GM19467 (cell line): ENCODE results near the gene CRX.
"Not testable (repeated sequence)": the region's sequence is repeated elsewhere in the genome, so short reads cannot be mapped to it uniquely, and the experiment has no call there.

ENCODE experiments used
- ATAC-seq: cut with Tn5 transposase; IDR thresholded peaks from one replicate; pipeline ENCODE4 v1.9.1; 2021; ENCODE audit warnings: mild to moderate bottlenecking, moderate library complexity; ENCODE audit not compliant: unreplicated experiment

The CRX gene

DNA sequence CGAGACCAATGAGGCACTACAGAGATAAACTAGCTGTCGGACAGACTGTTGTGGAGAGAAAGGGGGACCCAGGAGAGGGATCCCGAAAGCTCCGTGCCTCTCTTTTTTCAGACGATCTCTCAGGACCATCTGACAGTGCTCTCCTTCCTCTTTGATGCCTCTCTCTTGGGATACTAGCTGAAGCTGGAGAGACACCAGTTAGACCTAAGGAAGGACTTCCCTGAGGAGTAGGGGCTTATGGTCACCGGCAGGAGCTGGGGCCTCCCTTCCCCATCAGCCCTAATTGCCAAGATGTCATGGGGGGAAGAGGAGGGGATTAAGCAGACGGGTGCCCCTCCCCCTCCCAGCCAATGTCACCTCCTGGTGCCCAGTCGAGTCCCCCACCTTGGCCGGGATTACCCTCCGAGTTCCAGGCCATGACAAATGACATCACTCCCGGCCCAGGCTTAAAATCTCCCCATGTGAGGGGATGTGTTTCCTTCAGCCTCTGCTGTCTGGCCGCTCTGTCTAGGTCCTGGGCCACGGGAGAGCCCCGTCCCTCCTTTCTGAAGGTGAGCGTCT lies at the start of gene CRX:
CRX (plus strand) TSS at position 478 of the 561 bp plus-strand sequence. CDS start 12,507 bp downstream, outside the sequence.
- ATAC-seq, result no peak

DNA sequence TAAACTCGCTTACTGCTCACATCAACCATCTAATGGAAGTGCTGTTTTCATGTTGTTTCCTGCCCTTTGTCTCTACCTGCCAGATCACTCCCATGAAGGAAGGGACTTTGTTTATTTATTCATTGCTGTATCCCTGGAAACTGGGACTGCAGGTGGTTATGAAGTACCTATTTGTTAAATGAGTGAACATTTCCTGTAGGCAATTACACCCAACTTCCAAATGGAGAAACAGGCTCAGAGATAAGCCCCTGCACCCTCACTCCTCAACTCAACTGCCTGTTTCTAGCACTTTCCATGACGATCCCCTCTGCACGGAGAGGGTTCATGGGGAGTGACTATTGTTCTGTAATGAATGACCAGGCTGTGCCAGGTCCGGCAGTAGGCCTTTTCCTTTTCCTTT lies 45.2 kb upstream of the CRX start:
- ATAC-seq, result no peak

DNA sequence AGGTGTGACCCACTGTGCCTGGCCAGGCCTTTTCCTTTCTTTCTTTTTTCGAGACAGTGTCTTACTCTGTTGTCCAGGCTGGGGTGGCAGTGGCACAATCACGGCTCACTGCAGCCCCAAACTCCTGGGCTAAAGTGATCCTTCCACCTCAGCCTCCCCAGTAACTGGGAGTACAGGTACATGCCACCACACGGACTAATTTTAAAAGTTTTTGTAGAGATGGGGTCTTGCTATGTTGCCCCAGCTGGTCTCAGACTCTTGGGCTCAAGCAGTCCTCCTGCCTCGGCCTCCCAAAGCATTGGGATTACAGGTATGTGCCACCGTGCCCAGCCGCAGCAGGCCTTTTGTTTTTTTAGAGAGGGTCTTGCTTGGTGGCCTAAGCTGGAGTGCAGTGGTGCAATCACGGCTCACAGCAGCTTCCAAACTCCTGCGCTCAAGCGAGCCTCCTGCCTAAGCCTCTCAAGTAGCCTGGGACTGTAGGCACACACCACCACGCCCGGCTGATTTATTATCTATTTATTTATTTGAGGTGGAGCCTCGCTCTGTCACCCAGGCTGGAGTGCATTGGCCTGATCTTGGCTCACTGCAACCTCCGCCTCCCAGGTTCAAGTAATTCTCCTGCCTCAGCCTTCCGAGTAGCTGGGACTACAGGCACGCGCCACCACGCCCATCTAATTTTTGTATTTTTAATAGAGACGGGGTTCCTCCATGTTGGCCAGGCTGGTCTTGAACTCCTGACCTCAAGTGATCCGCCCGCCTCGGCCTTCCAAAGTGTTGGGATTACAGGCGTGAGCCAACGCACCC lies 44.3 kb upstream of the CRX start:
- not testable (repeated sequence) for ATAC-seq

DNA sequence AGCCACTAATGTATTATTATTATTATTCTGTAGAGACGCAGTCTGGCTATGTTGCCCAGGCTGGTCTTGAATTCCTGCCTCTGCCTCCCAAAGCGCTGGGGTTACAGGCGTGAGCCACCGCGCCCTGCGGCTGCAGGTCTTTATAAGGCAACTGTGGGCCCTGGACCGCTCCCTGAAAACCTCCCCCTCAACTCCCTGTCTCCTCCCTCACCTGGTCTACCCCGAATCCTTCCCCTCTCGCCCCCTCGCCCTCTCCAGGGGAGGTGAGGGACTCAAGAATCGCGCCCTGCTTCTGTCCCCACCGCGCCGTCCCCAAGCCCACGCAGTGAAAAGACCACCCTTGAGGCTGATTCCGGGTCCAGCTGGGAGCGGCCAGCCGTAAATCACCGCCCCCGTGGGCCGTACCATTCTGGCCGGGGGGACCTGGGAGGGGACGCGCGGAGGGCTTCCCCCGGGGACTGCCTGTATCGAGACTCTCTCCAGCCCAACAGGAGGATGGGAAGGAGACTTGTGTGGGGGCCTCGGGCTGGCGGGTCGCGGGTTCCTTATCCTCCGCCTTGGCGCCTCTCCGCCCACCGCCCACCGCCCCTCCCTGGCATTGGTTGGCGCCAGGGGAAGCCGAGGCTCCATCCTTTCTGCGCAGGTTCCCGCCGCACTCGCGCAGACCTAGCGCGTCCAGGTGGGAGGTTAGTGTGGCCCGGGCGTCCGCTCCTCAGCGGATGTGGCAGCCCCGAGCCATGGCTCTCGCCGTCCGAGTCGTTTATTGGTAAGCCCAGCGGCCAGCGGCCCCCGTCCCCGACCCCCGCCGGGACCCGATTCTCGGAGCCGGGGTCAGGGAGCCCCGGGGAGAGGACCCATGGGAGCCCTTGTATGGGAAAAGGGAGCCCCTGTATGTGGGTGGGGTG lies 43.4 kb upstream of the CRX start, which contains the start of gene SELENOW:
SELENOW (plus strand) TSS at position 655 of the 905 bp plus-strand sequence; CDS start at position 738, 83 bp downstream.
- ATAC-seq, result peak; percentile 66

DNA sequence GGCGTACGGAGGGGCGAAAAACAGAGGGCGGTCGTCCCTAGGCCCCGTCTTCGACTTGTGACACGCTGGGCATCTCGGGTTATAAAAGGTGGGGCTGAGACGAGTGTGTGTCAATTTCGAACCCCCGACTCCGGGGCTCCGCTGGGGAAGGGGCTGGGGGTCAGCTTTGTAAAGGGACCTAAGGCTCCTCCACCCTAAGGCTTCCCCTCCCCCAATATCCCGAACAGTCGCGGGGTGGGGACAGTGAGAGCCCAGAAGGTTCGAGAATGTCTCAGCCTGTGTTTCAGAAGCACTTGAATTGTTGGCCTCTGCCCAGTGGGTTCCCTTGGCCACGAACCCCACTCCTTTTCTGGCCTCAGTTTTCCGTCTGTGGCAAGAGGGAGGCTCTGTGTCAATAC lies 42.8 kb upstream of the CRX start:
- no peak for ATAC-seq

DNA sequence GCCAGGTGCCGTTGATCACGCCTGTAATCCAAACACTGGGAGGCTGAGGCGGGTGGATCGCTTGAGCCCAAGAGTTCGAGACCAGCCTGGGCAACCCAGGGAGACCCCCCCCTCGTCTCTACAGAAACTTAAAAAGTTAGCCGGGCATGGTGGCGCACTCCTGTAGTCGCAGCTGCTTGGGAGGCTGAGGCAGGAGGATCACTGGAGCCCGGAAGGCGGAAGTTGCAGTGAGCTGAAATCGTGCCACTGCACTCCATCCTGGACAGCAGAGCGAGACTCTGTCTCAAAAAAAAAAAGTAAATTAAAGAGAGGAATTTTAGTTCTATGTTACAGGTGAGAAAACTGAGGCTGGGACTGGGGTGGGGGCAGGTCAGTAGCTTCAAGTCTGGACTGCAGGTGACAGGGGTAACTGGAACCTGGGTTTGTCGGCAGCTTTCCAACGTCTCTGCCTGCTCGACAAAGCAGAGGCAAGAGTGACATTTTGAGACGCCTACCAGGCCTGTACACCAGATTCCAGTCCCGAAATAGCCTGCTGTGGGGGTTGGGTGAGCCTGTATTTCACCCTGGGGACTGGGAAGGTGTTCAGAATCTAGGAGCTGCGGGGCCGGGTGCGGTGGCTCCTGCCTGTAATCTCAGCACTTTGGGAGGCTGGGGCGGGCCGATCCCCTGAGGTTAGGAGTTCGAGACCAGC lies 42.1 kb upstream of the CRX start:
- no peak for ATAC-seq

DNA sequence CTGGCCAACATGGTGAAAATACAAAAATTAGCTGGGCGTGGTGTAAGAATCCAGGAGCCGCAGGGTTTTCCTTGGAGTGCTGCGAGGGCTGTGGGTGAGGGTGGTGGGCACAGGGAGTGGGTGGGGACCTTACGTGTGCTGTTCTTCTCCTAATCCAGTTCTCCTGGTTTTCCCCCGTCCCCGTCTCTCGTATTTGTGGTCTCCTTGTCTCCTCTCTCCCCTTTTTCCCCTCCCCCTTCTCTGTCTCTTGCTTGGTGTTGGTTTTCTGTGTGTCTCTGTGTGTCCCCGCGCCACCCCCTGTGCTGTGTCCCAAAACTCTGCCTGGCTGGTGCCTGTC lies 41.6 kb upstream of the CRX start:
- ATAC-seq, result no peak

DNA sequence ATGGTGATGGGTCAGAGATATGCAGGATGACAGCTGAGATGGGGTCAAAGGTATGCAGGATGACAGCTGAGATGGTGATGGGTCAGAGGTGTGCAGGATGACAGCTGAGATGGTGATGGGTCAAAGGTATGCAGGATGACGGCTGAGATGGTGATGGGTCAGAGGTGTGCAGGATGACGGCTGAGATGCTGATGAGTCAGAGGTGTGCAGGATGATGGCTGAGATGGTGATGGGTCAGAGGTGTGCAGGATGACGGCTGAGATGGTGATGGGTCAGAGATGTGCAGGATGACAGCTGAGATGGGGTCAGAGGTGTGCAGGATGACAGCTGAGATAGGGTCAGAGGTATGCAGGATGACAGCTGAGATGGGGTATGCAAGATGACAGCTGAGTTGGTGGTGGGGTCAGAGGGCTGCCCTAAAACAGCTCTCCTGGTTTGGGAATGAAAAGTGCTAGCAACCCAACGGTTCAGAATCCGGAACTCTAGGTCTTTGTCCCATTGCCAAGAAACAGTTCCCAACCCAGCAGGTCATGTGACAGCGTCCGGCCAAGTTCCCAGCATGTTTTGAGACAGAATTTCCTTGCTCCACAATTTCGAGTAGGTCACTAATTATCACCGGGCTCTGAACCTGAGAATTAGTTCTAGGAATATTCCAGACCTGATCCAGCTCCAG lies 40.0 kb upstream of the CRX start:
- no peak for ATAC-seq

DNA sequence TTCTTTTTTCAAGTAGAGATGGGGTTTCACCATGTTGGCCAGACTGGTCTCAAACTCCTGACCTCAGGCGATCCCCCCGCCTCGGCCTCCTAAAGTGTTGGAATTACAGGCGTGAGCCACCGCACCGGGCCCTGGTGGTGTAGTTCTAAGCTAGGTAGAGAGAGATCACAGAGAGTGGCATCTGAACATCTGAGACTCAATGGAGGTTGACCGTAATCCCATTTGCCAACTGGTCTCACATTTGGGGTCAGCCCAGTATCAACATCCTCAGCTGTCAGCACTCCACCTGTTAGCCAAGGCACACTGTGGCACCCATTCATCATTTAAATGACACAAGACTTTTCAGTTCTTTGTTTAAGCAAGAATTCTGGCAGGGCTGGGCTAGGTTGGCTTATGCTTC lies 35.2 kb upstream of the CRX start:
- no peak for ATAC-seq

DNA sequence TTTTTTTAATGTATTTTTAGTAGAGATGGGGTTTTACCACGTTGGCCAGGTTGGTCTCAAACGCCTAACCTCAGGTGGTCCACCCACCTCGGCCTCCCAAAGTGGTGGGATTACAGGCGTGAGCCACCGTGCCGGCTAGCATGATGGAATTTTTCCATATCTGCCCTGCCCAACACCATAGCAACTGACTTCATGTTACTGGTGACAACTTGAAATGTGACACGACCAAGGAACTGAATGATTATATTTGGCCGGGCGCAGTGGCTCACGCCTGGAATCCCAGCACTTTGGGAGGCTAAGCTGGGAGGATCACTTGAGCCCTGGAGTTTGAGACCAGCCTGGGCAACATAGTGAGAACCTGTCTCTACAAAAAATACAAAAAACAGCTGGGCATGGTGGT lies 34.4 kb upstream of the CRX start:
- not testable (repeated sequence) for ATAC-seq

DNA sequence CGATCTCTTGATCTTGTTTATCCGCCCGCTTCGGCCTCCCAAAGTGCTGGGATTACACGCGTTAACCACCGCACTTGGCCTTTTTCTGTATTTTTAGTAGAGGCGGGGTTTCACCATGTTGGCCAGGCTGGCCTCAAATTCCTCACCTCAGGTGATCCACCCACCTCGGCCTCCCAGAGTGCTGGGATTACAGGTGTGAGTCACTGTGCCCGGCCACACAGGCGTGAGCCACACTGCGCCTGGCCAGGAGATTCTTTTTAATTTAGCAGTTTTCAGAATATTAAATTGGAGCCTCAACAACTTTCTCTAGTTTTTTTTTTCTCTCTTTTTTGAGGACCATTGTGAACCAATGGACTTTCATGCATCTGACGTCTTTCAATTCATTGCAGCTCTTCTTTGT lies 31.9 kb upstream of the CRX start:
- not testable (repeated sequence) for ATAC-seq

DNA sequence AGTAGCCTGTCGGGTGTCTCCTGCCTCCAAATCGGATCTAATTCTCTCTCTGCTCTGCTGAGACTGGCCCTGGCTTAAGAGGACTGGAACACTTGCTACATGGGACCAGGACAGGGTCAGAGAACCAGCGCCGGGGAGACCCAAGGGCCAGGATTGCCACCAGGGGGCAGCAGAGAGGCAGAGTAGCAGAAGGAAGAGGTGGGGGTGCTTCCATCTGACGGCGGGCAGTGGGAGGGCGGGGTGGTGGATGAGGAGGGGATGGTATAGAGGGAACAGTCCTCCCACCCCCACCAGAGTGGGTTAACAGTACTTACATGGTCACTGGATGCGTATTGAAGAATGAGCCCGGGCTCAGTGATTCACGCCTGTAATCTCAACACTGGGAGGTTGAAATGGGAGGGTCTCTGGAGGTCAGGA lies 31.3 kb upstream of the CRX start:
- ATAC-seq, result no peak

DNA sequence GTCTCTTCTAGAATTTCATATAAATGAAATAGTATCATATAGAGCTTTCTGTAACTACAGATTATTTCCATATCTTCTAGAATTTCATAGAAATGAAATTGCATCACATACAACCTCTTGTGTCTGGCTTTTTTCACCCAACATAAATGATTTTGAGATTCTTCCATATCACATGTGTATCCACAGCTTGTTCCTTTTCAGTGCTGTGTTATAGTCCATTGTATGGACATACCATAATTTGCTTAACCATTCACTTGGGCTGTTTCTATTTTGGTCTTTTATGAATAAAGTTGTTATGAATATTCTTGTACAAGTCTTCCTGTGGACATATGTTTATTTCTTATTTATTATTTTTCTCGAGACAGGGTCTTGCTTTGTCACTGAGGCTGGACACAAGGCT lies 29.1 kb upstream of the CRX start:
- ATAC-seq, result no peak

DNA sequence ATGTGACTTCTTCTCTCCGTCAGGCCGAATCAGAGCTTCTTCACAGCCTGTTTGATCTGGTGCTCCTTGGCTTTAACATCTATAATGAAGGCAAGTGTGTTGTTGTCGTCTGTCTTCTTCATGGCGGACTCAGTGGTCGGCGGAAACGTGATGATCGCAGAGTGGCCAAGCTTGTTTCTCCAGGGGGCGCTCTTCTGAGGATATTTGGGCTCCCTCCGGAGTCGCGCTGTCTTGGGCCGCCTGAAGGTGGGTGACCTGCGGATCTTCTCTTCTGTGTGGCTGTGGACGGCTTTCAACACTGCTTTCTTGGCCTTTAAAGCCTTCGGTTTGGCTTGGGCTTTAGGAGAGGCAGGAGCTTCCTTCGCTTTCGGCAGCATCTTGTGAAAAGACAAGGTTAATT lies 27.2 kb upstream of the CRX start:
- no peak for ATAC-seq

DNA sequence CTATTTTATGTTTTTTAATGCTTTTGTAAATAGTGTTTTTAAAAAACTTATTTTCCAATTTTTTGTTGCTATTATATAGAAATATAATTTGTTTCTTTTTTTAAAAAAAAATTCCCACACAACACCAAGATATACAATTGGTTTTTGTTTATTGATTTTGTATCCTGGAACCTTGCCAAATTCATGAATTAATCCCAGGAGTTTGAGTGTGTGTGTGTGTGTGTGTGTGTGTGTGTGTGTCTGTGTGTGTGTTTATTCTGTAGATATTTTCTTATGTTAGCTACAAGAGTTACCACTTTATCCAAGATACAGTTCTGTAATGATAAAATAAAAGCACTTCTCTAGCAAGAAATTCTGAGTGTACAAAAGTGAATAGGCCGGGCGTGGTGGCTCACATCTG lies 25.0 kb upstream of the CRX start:
- ATAC-seq, result no peak

DNA sequence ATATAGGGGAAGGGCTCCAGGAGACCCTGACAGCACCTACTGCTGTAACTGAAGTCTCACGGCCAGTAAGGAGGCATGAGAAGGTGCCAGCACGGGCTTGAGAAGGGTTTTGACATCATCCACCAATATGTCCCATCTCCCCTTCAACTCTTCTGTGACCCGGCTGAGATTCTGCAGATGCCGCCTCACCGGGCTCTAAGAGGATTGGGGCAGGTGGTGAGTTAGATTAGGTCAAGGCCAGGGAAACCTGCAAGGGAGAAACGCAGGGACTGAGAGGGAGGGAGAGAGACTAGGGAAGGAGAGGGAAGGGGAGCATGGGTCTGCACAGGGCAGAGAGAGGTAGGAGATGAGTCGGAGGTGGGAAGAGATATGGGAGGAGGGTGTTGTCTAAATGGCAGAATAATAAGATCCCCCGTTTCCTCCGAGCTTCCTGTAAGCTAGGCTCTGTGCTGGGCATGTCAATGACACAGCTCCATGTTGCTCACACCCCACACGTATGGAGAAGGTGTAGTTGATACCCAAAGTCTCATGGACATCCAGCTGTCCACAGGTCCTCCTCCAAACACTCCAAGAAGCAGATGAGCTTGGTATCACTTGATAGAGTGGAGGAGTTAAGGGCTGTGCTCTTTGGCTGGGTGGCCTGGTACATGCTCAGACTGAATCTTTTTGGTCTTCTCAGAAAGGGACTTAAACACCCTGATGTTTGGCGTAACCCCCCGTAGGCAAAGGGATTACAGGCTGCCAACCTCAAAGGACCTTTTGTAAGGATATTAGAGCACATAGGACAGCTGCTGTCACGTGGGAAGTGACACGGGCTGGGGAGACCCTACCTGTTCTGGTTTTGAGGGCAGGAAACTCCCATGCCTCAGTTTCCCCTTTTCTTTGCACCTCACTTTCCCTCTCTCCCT lies 23.5 kb upstream of the CRX start:
- no peak for ATAC-seq

DNA sequence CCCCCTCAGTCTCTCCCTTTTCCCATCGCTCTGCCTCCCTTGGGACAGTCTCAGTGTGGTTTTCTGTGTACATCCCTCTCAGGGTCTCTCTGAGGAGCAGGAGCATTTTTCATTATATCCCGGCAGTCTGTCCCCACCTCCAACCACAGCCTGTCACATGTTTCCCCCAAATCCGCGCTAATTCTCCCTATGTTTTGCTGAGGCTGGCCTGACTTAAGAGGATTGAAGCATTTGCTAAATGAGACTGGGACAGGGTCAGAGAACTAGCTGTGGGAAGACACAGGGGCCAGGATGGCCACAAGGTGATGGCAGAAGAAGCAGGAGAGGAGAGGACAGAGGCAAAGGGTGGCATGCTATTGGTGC lies 22.9 kb upstream of the CRX start:
- ATAC-seq, result no peak

DNA sequence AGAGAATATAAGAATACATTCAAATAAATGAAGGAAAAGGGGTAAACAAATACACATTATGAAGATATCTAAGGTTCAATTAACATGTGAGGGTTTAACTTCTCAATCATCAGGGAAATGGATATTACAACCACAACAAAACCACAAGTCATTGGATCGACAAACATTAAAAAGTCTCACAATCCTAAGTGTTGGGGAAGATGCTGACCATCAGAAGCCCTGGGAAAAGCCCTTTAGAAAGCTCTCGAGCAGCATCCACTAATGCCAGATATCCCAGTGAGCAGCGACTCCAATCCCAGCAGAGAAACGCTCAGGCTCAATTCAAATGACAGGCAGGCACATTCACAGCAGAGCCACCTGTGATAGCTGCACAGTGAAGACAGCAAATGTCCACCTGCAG lies 20.5 kb upstream of the CRX start:
- ATAC-seq, result no peak

DNA sequence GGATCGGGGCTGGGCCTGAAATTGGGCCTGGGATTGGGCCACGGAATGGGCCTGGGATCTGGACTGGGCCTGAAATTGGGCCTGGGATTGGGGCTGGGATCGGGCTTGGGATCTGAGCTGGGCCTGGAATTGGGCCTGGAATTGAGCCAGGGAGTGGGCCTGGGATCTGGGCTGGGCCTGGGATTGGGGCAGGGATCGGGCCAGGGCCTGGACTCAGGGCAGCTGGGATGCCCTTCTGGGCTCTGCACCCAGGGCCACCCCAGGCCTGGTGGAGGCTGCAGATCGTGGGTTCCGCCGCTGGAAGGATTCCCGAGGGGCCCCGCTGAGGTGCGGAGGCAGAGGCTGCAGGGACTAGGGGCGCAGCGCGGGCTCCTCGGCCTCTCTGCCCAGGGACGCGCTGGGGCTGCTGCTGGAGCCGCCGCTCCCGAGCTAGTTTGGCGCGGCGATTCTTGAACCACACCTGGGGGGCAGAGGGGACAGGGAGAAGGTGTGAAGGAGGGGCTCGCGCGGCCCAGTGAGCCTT lies 19.2 kb upstream of the CRX start:
- ATAC-seq, result no peak
